HEK293 (cell line): Measurements from ENCODE around the gene PARK7.

Experiments
- CTCF ChIA-PET: fragments of 350-600 bp; formaldehyde crosslinking; extraction: SDS; loops from one replicate; lab custom pipeline; 2021; ENCODE audit warnings: antibody characterized with exemption; lab: Yijun Ruan, JAX
- POLR2A ChIA-PET: fragments of 300-600 bp; formaldehyde crosslinking; extraction: SDS; loops from one replicate; lab custom pipeline; 2020; ENCODE audit warnings: antibody characterized with exemption, inconsistent platforms; lab: Yijun Ruan, JAX
- H3K27ac ChIP-seq: fragments of 200-500 bp; sonication (Bioruptor generic); 2 replicates; pipeline ENCODE4 v1.5.1; 2014; ENCODE audit warnings: low read depth, low read length, control low read depth, inconsistent platforms; ENCODE audit errors: extremely low read depth
- H3K36me3 ChIP-seq, 2 experiments: fragments of 200-500 bp in 1 of 2; sonication (Bioruptor generic) in 1 of 2; 1 replicate in 1 of 2; 2 replicates in 1 of 2; pipeline ENCODE4 v1.5.1; 2014 to 2017; ENCODE audit warnings: inconsistent platforms in 2 of 2, low read length in 2 of 2; ENCODE audit not compliant: control insufficient read depth in 2 of 2, insufficient read depth in 1 of 2
- H3K4me1 ChIP-seq: fragments of 200-500 bp; sonication (Bioruptor generic); 2 replicates; pipeline ENCODE4 v1.5.1; 2014; ENCODE audit warnings: mild to moderate bottlenecking, low read length, inconsistent platforms; ENCODE audit not compliant: control insufficient read depth, insufficient read depth
- H3K4me3 ChIP-seq: 2 replicates; pipeline ENCODE4 v1.5.1; 2011; ENCODE audit warnings: low read depth, mild to moderate bottlenecking, control low read depth, low read length, moderate library complexity
- H3K9me3 ChIP-seq: fragments of 200-500 bp; sonication (Bioruptor generic); 2 replicates; pipeline ENCODE4 v1.5.1; 2014; ENCODE audit warnings: low read depth, low read length, inconsistent platforms; ENCODE audit not compliant: control insufficient read depth, insufficient read depth
- HIC1 ChIP-seq: fragments of 450-650 bp; formaldehyde crosslinking; IDR thresholded peaks from 2 replicates; pipeline ENCODE4 v1.5.1; 2016; ENCODE audit warnings: missing biosample characterization, missing genetic modification characterization
- INSM2 ChIP-seq: fragments of 450-650 bp; formaldehyde crosslinking; IDR thresholded peaks from 2 replicates; pipeline ENCODE4 v1.5.1; 2016; ENCODE audit warnings: missing biosample characterization, missing genetic modification characterization
- PRDM1 ChIP-seq: fragments of 450-650 bp; formaldehyde crosslinking; IDR thresholded peaks from 2 replicates; pipeline ENCODE4; 2016; ENCODE audit warnings: missing biosample characterization, missing genetic modification characterization
- REST ChIP-seq: fragments of 450-650 bp; formaldehyde crosslinking; IDR thresholded peaks from 2 replicates; pipeline ENCODE4 v1.5.1; 2016; ENCODE audit warnings: missing biosample characterization, missing genetic modification characterization
- SETDB1 ChIP-seq: IDR thresholded peaks from one replicate; pipeline ENCODE4 v1.6.1; 2017; ENCODE audit warnings: mild to moderate bottlenecking, low read length, moderate library complexity, mixed read lengths; ENCODE audit not compliant: insufficient read length
- SP2 ChIP-seq: fragments of 450-650 bp; formaldehyde crosslinking; IDR thresholded peaks from 2 replicates; pipeline ENCODE4 v1.5.1; 2016; ENCODE audit warnings: missing biosample characterization, missing genetic modification characterization
- ZBTB21 ChIP-seq: fragments of 450-650 bp; formaldehyde crosslinking; IDR thresholded peaks from 2 replicates; pipeline ENCODE4 v1.5.1; 2017; ENCODE audit warnings: missing biosample characterization, missing genetic modification characterization
- ZNF266 ChIP-seq: fragments of 450-650 bp; formaldehyde crosslinking; IDR thresholded peaks from 2 replicates; pipeline ENCODE4 v1.5.1; 2016; ENCODE audit warnings: missing biosample characterization, missing genetic modification characterization, low read depth
- ZNF280C ChIP-seq: fragments of 450-650 bp; formaldehyde crosslinking; IDR thresholded peaks from 2 replicates; pipeline ENCODE4 v1.5.1; 2016; ENCODE audit warnings: missing biosample characterization, missing genetic modification characterization
- ZNF280D ChIP-seq: fragments of 450-650 bp; formaldehyde crosslinking; IDR thresholded peaks from 2 replicates; pipeline ENCODE4 v1.5.1; 2016; ENCODE audit warnings: missing biosample characterization, missing genetic modification characterization
- ZNF341 ChIP-seq: fragments of 450-650 bp; formaldehyde crosslinking; IDR thresholded peaks from 2 replicates; pipeline ENCODE4; 2016; ENCODE audit warnings: low read depth, missing biosample characterization, missing genetic modification characterization
- ZNF366 ChIP-seq: fragments of 450-650 bp; formaldehyde crosslinking; conservative IDR thresholded peaks from 2 replicates; pipeline ENCODE4 v1.5.1; 2016; ENCODE audit warnings: missing biosample characterization, missing genetic modification characterization
- ZNF501 ChIP-seq: fragments of 450-650 bp; formaldehyde crosslinking; IDR thresholded peaks from 2 replicates; pipeline ENCODE4 v1.5.1; 2016; ENCODE audit warnings: missing biosample characterization, missing genetic modification characterization
- ZNF558 ChIP-seq: fragments of 450-650 bp; formaldehyde crosslinking; IDR thresholded peaks from 2 replicates; pipeline ENCODE4 v1.5.1; 2016; ENCODE audit warnings: missing biosample characterization, missing genetic modification characterization
- ZNF610 ChIP-seq: fragments of 450-650 bp; formaldehyde crosslinking; IDR thresholded peaks from 2 replicates; pipeline ENCODE4 v1.5.1; 2016; ENCODE audit warnings: missing biosample characterization, missing genetic modification characterization, borderline replicate concordance
- ZSCAN18 ChIP-seq: fragments of 450-650 bp; formaldehyde crosslinking; IDR thresholded peaks from 2 replicates; pipeline ENCODE4 v1.5.1; 2016; ENCODE audit warnings: missing biosample characterization, missing genetic modification characterization

Gene PARK7

GRCh38 chr1:7994827-7995226, 33.3 kb downstream of the PARK7 start:
- ChIA-PET CTCF (no interaction called here), POLR2A (no interaction called here)
- peaks cover 5 to 13% of the 10 kb centered on the region in 2 experiments; a peak in 2 of 3 replicates for H3K36me3 ChIP-seq
- no peak overlapping the region for H3K27ac ChIP-seq
- TF ChIP-seq SP2 (tag by site-specific recombination) (no peak), REST (no peak), PRDM1 (tag by site-specific recombination) (peak; percentile 99), HIC1 (tag by site-specific recombination) (no peak), ZNF558 (tag by site-specific recombination) (no peak), SETDB1 (no peak), INSM2 (tag by site-specific recombination) (no peak), ZNF366 (tag by site-specific recombination) (peak; percentile 92)
- no peaks in the 10 kb centered on the region for H3K4me1 ChIP-seq
- H3K4me3 ChIP-seq = no peak overlapping the region
- no peaks in the 10 kb centered on the region for H3K9me3 ChIP-seq

- ChIA-PET POLR2A (no interaction called here), CTCF (no interaction called here)
- Histone ChIP-seq H3K4me3 (no peak overlapping the region), H3K9me3 (no peaks in the 10 kb centered on the region), H3K36me3 (peaks cover under 1 to 7% of the 10 kb centered on the region in 2 experiments; a peak in 2 of 3 replicates), H3K27ac (no peak overlapping the region), H3K4me1 (no peaks in the 10 kb centered on the region)
- 0 out of 2 replicates have a peak, but pooled peaks have one; percentile 38 for TF ChIP-seq ZNF266 (tag by site-specific recombination)
- TF ChIP-seq ZNF280D (tag by site-specific recombination) = no peak
- TF ChIP-seq ZNF501 = no peak
- TF ChIP-seq ZBTB21 (tag by site-specific recombination) = no peak
- TF ChIP-seq REST = 0 out of 2 replicates have a peak, but pooled peaks have one; percentile 34
- TF ChIP-seq ZSCAN18 = no peak
- no peak for TF ChIP-seq ZNF280C
- no peak for TF ChIP-seq ZNF341 (tag by site-specific recombination)
- no peak for TF ChIP-seq ZNF610 (tag by site-specific recombination)
Observed at GRCh38 chr1:7995437-7995836, 33.9 kb downstream of the PARK7 start.
